ENCODE data around the gene NR2C1. TPM values are rescaled to one million over a fixed set of nuclear protein-coding genes. Genes with fewer than 3 reads are reported as not detected.

Gene NR2C1
- total and polyA plus RNA-seq, 9 of the 15 experiments (the other 6 are each of a cell fraction or from before 2014, with no cell fraction given) = 8.5 to 42.4 (median 35.6) TPM

GRCh38 chr12:95114766-95115405, 41.5 kb upstream of the NR2C1 start:
- no peak overlapping the region for H3K4me2 ChIP-seq (ENCODE audit: insufficient read depth, low read length)
- no peak overlapping the region for H3K27ac ChIP-seq (ENCODE audit: extremely low read depth, low read depth, low read length)
- H4K20me1 ChIP-seq (replicated peaks; ENCODE audit: control insufficient read depth, insufficient read depth, low read length) = no peaks in the 10 kb centered on the region
- H3K79me2 ChIP-seq (ENCODE audit: control insufficient read depth, insufficient read depth, low read length) = no peaks in the 10 kb centered on the region
- H3K4me3 ChIP-seq = no peak overlapping the region
- no peak overlapping the region for H3K9ac ChIP-seq (ENCODE audit: insufficient read depth in 1 of 2, low read depth in 2 of 2, low read length in 2 of 2)
- ATAC-seq (no peak), FAIRE-seq (no peak), DNase-seq (ENCODE audit: extremely low read depth in 1 of 4, low spot score in 3 of 4) (no peak)
- H3K9me3 ChIP-seq (replicated peaks; ENCODE audit: control insufficient read depth, insufficient read depth, low read depth, low read length) = no peaks in the 10 kb centered on the region
- TF ChIP-seq MNT (conservative IDR thresholded peaks at IDR 0.05) = no peak
- TF ChIP-seq ZNF316 (IDR thresholded peaks at IDR 0.05) = 0 out of 2 replicates have a peak, but pooled peaks have one; percentile 1
- WGBS (ENCODE audit: insufficient coverage, low coverage, missing lambda C conversion rate) = 36% methylated on average over 3 of the region's 3 CpGs
- H3K27me3 ChIP-seq (ENCODE audit: control insufficient read depth in 2 of 2, insufficient read depth in 2 of 2, low read length in 2 of 2) = no peaks in the 10 kb centered on the region
- H3K9me1 ChIP-seq (ENCODE audit: control insufficient read depth, insufficient read depth, low read length) = no peaks in the 10 kb centered on the region
- BruUV-seq (replicated peaks) = no TSS peak
- no peak overlapping the region for H2AFZ ChIP-seq (ENCODE audit: low read depth, low read length)
- in situ Hi-C loops (cut with MboI) (loop anchor here (5.0 kb wide), 1 partner anchor 417 kb away; no protein-coding TSS in a partner anchor), intact Hi-C loops (cut with micrococcal nuclease) (no loop called here)
- no peaks in the 10 kb centered on the region; a peak in 1 of 5 replicates for H3K4me1 ChIP-seq (replicated peaks in 1 of 2; ENCODE audit: control insufficient read depth in 2 of 2, insufficient read depth in 2 of 2, low read length in 2 of 2)
- ChIA-PET CTCF (ENCODE audit: low intra/inter-chr PET ratio) (interaction anchor here (0.6 kb wide), 2 partner anchors 103 to 147 kb away, joined by 3 read pairs; partner anchors contain the start of gene VEZT), POLR2A (no interaction called here)
- peaks cover 5% of the 10 kb centered on the region; the same call in 1 of the 3 replicates for H3K36me3 ChIP-seq (ENCODE audit: control insufficient read depth, insufficient read depth, low read length)

GRCh38 chr12:95107362-95107761, 33.9 kb upstream of the NR2C1 start:
- Histone ChIP-seq H2AFZ (ENCODE audit: low read depth, low read length) (no peak overlapping the region), H3K27ac (ENCODE audit: extremely low read depth, low read depth, low read length) (no peak overlapping the region), H3K9ac (ENCODE audit: insufficient read depth in 1 of 2, low read depth in 2 of 2, low read length in 2 of 2) (no peak overlapping the region), H3K9me1 (ENCODE audit: control insufficient read depth, insufficient read depth, low read length) (no peaks in the 10 kb centered on the region), H3K27me3 (ENCODE audit: control insufficient read depth in 2 of 2, insufficient read depth in 2 of 2, low read length in 2 of 2) (no peaks in the 10 kb centered on the region), H4K20me1 (replicated peaks; ENCODE audit: control insufficient read depth, insufficient read depth, low read length) (no peaks in the 10 kb centered on the region; the same call in 1 of the 2 replicates), H3K4me3 (no peak overlapping the region), H3K9me3 (replicated peaks; ENCODE audit: control insufficient read depth, insufficient read depth, low read depth, low read length) (no peaks in the 10 kb centered on the region), H3K4me1 (replicated peaks in 1 of 2; ENCODE audit: control insufficient read depth in 2 of 2, insufficient read depth in 2 of 2, low read length in 2 of 2) (peaks cover 0 to 3% of the 10 kb centered on the region in 2 experiments; a peak in 2 of 5 replicates), H3K4me2 (ENCODE audit: insufficient read depth, low read length) (no peak overlapping the region), H3K36me3 (ENCODE audit: control insufficient read depth, insufficient read depth, low read length) (peaks cover 19% of the 10 kb centered on the region; the same call in 1 of the 3 replicates), H3K79me2 (ENCODE audit: control insufficient read depth, insufficient read depth, low read length) (no peaks in the 10 kb centered on the region)
- WGBS (ENCODE audit: insufficient coverage, low coverage, missing lambda C conversion rate) = 47% methylated on average over 7 of the region's 7 CpGs
- DNase-seq (ENCODE audit: extremely low read depth in 1 of 4, low spot score in 3 of 4) (no peak), FAIRE-seq (no peak), ATAC-seq (no peak)
- no TSS peak for BruUV-seq (replicated peaks)
- ChIA-PET CTCF (ENCODE audit: low intra/inter-chr PET ratio) (no interaction called here), POLR2A (no interaction called here)
- intact Hi-C loops (cut with micrococcal nuclease) (no loop called here), in situ Hi-C loops (cut with MboI) (loop anchor here (10.0 kb wide), 1 partner anchor 227 kb away; no protein-coding TSS in a partner anchor)
- TF ChIP-seq PHTF2 (CRISPR knock-in tag; IDR thresholded peaks at IDR 0.05) = no peak
- TF ChIP-seq TCF15 (CRISPR knock-in tag; IDR thresholded peaks at IDR 0.05) = no peak
- TF ChIP-seq ZNF785 (CRISPR knock-in tag; IDR thresholded peaks at IDR 0.05) = no peak
- 0 out of 2 replicates have a peak, but pooled peaks have one; percentile 23 for TF ChIP-seq ATF3 (IDR thresholded peaks at IDR 0.05)
- no peak for TF ChIP-seq ATF3 (CRISPR knock-in tag; conservative IDR thresholded peaks at IDR 0.05)
- no peak for TF ChIP-seq E4F1 (CRISPR knock-in tag; IDR thresholded peaks at IDR 0.05; ENCODE audit: borderline replicate concordance)
- TF ChIP-seq MTF1 (CRISPR knock-in tag; IDR thresholded peaks at IDR 0.05; ENCODE audit: borderline replicate concordance) = no peak

Data from K562 (cell line).